ENCODE data around the gene CDCA4. TPM values are rescaled to one million over a fixed set of nuclear protein-coding genes. Genes with fewer than 3 reads are reported as not detected.
A peak's percentile ranks its signal among the peaks of the same experiment; 100 is the strongest.

CDCA4 gene
- total RNA-seq, 2 donors from 2014 or later: 54.2 to 61.1 TPM

- peak overlapping the region; percentile 62 to 82 for H3K27ac Mint-ChIP-seq
- no peak for DNase-seq (ENCODE audit: low spot score in 2 of 2)
- H3K36me3 Mint-ChIP-seq: peaks cover 0 to 1% of the 10 kb centered on the region in 2 donors
- no peak for ATAC-seq
- peaks cover 0 to 4% of the 10 kb centered on the region in 2 donors for H3K9me3 Mint-ChIP-seq
These were observed 6.1 kb upstream of the CDCA4 start for GRCh38 chr14:105026802-105027563.

- DNase-seq (ENCODE audit: low spot score in 2 of 2) (no peak), ATAC-seq (peak; percentile 54 to 76)
- H3K27ac Mint-ChIP-seq: peak overlapping the region; percentile 22 to 82
These were observed 5.3 kb upstream of the CDCA4 start for GRCh38 chr14:105026033-105026785.

GRCh38 chr14:105025429-105025828, 4.5 kb upstream of the CDCA4 start:
- peak overlapping the region; percentile 22 to 82 for H3K27ac Mint-ChIP-seq
- ATAC-seq: no peak
- peaks cover 0 to 4% of the 10 kb centered on the region in 2 donors for H3K9me3 Mint-ChIP-seq
- no peak for DNase-seq (ENCODE audit: low spot score in 2 of 2)
- H3K36me3 Mint-ChIP-seq: peaks cover 6% of the 10 kb centered on the region in 2 donors

More at GRCh38 chr14:105026033-105026785, 5.3 kb upstream of the CDCA4 start:
- peaks cover 6% of the 10 kb centered on the region in 2 donors for H3K36me3 Mint-ChIP-seq
- peaks cover 0 to 4% of the 10 kb centered on the region in 2 donors for H3K9me3 Mint-ChIP-seq

GRCh38 chr14:105023791-105024480, 3.1 kb upstream of the CDCA4 start:
- no peak overlapping the region for H3K27ac Mint-ChIP-seq
- peaks cover 0 to 4% of the 10 kb centered on the region in 2 donors for H3K9me3 Mint-ChIP-seq
- peaks cover 20% of the 10 kb centered on the region in 2 donors for H3K36me3 Mint-ChIP-seq
- ATAC-seq (no peak), DNase-seq (ENCODE audit: low spot score in 2 of 2) (no peak)

GRCh38 chr14:105023144-105023543, 2.3 kb upstream of the CDCA4 start:
- no peak for DNase-seq (ENCODE audit: low spot score in 2 of 2)
- Mint-ChIP-seq H3K27ac (no peak overlapping the region), H3K36me3 (peaks cover 22 to 26% of the 10 kb centered on the region in 2 donors), H3K9me3 (peaks cover 0 to 4% of the 10 kb centered on the region in 2 donors)
- ATAC-seq: no peak

GRCh38 chr14:105022276-105022670, 1.4 kb upstream of the CDCA4 start:
- H3K36me3 Mint-ChIP-seq: peaks cover 22 to 33% of the 10 kb centered on the region in 2 donors
- DNase-seq (ENCODE audit: low spot score in 2 of 2) (no peak), ATAC-seq (no peak)
- H3K27ac Mint-ChIP-seq: peak overlapping the region; percentile 91 to 98
- peaks cover 0 to 4% of the 10 kb centered on the region in 2 donors for H3K9me3 Mint-ChIP-seq

- Mint-ChIP-seq H3K27ac (peak overlapping the region; percentile 91 to 98), H3K9me3 (peaks cover 0 to 1% of the 10 kb centered on the region in 2 donors), H3K36me3 (peaks cover 24 to 35% of the 10 kb centered on the region in 2 donors)
- DNase-seq (ENCODE audit: low spot score in 2 of 2) (no peak), ATAC-seq (no peak)
These were observed 883 bp upstream of the CDCA4 start for GRCh38 chr14:105021656-105022275.

- DNase-seq (ENCODE audit: low spot score in 2 of 2) (peak; percentile 53 to 74), ATAC-seq (peak in 1 of 2 donors; percentile 28)
- Mint-ChIP-seq H3K27ac (peak overlapping the region; percentile 86 to 98), H3K36me3 (peaks cover 35 to 47% of the 10 kb centered on the region in 2 donors), H3K9me3 (no peaks in the 10 kb centered on the region)
These were observed 745 bp downstream of the CDCA4 start for GRCh38 chr14:105019861-105020814.

GRCh38 chr14:105018414-105018813, 2.5 kb downstream of the CDCA4 start:
- ATAC-seq: no peak
- peaks cover 35 to 47% of the 10 kb centered on the region in 2 donors for H3K36me3 Mint-ChIP-seq
- peak overlapping the region in 1 of 2 donors; percentile 86 for H3K27ac Mint-ChIP-seq
- no peaks in the 10 kb centered on the region for H3K9me3 Mint-ChIP-seq
- no peak for DNase-seq (ENCODE audit: low spot score in 2 of 2)

GRCh38 chr14:105015905-105016304, 5.0 kb downstream of the CDCA4 start:
- DNase-seq (ENCODE audit: low spot score in 2 of 2) (no peak), ATAC-seq (no peak)
- H3K36me3 Mint-ChIP-seq: peaks cover 29 to 40% of the 10 kb centered on the region in 2 donors
- no peaks in the 10 kb centered on the region for H3K9me3 Mint-ChIP-seq
- H3K27ac Mint-ChIP-seq: peak overlapping the region in 1 of 2 donors; percentile 86

GRCh38 chr14:105015242-105015641, 5.6 kb downstream of the CDCA4 start:
- Mint-ChIP-seq H3K27ac (peak overlapping the region in 1 of 2 donors; percentile 86), H3K9me3 (no peaks in the 10 kb centered on the region), H3K36me3 (peaks cover 28 to 39% of the 10 kb centered on the region in 2 donors)
- ATAC-seq: no peak
- DNase-seq (ENCODE audit: low spot score in 2 of 2): no peak

- Mint-ChIP-seq H3K27ac (peak overlapping the region; percentile 30 to 91), H3K36me3 (peaks cover 22 to 33% of the 10 kb centered on the region in 2 donors)
- no peak for ATAC-seq
These were observed 6.3 kb downstream of the CDCA4 start for GRCh38 chr14:105014631-105015030.

GRCh38 chr14:105014032-105014431, 6.9 kb downstream of the CDCA4 start:
- DNase-seq (ENCODE audit: low spot score in 2 of 2): no peak
- Mint-ChIP-seq H3K27ac (peak overlapping the region; percentile 30 to 91), H3K9me3 (no peaks in the 10 kb centered on the region), H3K36me3 (peaks cover 16 to 27% of the 10 kb centered on the region in 2 donors)
- no peak for ATAC-seq

More at GRCh38 chr14:105014631-105015030, 6.3 kb downstream of the CDCA4 start:
- no peaks in the 10 kb centered on the region for H3K9me3 Mint-ChIP-seq
- DNase-seq (ENCODE audit: low spot score in 2 of 2): no peak

- H3K9me3 Mint-ChIP-seq: no peaks in the 10 kb centered on the region
- ATAC-seq (no peak), DNase-seq (ENCODE audit: low spot score in 2 of 2) (no peak)
- peaks cover 12 to 22% of the 10 kb centered on the region in 2 donors for H3K36me3 Mint-ChIP-seq
- H3K27ac Mint-ChIP-seq: peak overlapping the region in 1 of 2 donors; percentile 44
These were observed 7.6 kb downstream of the CDCA4 start for GRCh38 chr14:105013150-105013785.

Data from activated naive CD4-positive, alpha-beta T cell treated with anti-CD3 and anti-CD28 coated beads, Interleukin-2, amount 50 U/mL, for 72 hours (primary cell).